Mesendoderm (in vitro differentiated cells): Measurements from ENCODE around the gene BACH2.
A peak's percentile ranks its signal among the peaks of the same experiment; 100 is the strongest.
"Not testable (repeated sequence)": the region's sequence is repeated elsewhere in the genome, so short reads cannot be mapped to it uniquely, and the experiment has no call there.

Source experiments
- DNase-seq: peaks from one replicate; pipeline ENCODE4 v3.0.0; 2013
- H2AK5ac ChIP-seq: 2 replicates; pipeline ENCODE4 v1.6.1; 2013; ENCODE audit warnings: low read length, inconsistent platforms
- H2BK120ac ChIP-seq: 2 replicates; pipeline ENCODE4 v1.6.1; 2013; ENCODE audit warnings: low read depth, mild to moderate bottlenecking, low read length, moderate library complexity, mixed read lengths
- H2BK15ac ChIP-seq: replicated peaks from 2 replicates; pipeline ENCODE4 v1.6.1; 2013; ENCODE audit warnings: low read depth, mild to moderate bottlenecking, moderate library complexity
- H2BK5ac ChIP-seq: 2 replicates; pipeline ENCODE4 v1.6.1; 2013; ENCODE audit warnings: low read length, inconsistent platforms
- H3K18ac ChIP-seq: 2 replicates; pipeline ENCODE4 v1.6.1; 2013; ENCODE audit warnings: mild to moderate bottlenecking, low read length, mixed read lengths
- H3K23ac ChIP-seq: one replicate; pipeline ENCODE4 v1.6.1; 2013; ENCODE audit warnings: low read length
- H3K27ac ChIP-seq: 2 replicates; pipeline ENCODE4 v1.5.1; 2013; ENCODE audit warnings: low read depth, mild to moderate bottlenecking, inconsistent platforms, low read length, moderate library complexity
- H3K27me3 ChIP-seq: 2 replicates; pipeline ENCODE4 v1.6.1; 2013; ENCODE audit warnings: low read length, control low read depth, mild to moderate bottlenecking, inconsistent platforms; ENCODE audit not compliant: insufficient read depth, poor library complexity
- H3K36me3 ChIP-seq: 2 replicates; pipeline ENCODE4 v1.6.1; 2013; ENCODE audit warnings: low read length, inconsistent platforms; ENCODE audit not compliant: control insufficient read depth, insufficient read depth
- H3K4ac ChIP-seq: one replicate; pipeline ENCODE4 v1.6.1; 2013; ENCODE audit warnings: low read depth, mild to moderate bottlenecking, low read length, moderate library complexity
- H3K4me1 ChIP-seq: 2 replicates; pipeline ENCODE4 v1.6.1; 2013; ENCODE audit warnings: low read depth, low read length, inconsistent platforms; ENCODE audit not compliant: control insufficient read depth
- H3K4me2 ChIP-seq: 2 replicates; pipeline ENCODE4 v1.6.1; 2013; ENCODE audit warnings: low read length
- H3K4me3 ChIP-seq: 2 replicates; pipeline ENCODE4 v1.5.1; 2013; ENCODE audit warnings: mild to moderate bottlenecking, low read length
- H3K56ac ChIP-seq: one replicate; pipeline ENCODE4 v1.6.1; 2013; ENCODE audit warnings: low read length
- H3K79me1 ChIP-seq: 2 replicates; pipeline ENCODE4 v1.6.1; 2013; ENCODE audit warnings: low read length, inconsistent platforms
- H3K79me2 ChIP-seq: 2 replicates; pipeline ENCODE4 v1.6.1; 2013; ENCODE audit warnings: mild to moderate bottlenecking, low read length; ENCODE audit not compliant: control insufficient read depth, insufficient read depth
- H3K9ac ChIP-seq: 2 replicates; pipeline ENCODE4 v1.6.1; 2013; ENCODE audit warnings: low read length, inconsistent platforms
- H4K5ac ChIP-seq: one replicate; pipeline ENCODE4 v1.6.1; 2013; ENCODE audit warnings: low read length
- H4K8ac ChIP-seq: one replicate; pipeline ENCODE4 v1.6.1; 2013; ENCODE audit warnings: low read depth, mild to moderate bottlenecking, control low read depth, low read length, moderate library complexity
- WGBS: extraction: QIAGEN DNeasy Blood & Tissue Kit; methylation state at CpG from one replicate; pipeline ENCODE4 v1.1.7; 2013; ENCODE audit warnings: low lambda C conversion rate, missing lambda C conversion rate; ENCODE audit not compliant: insufficient coverage; ENCODE audit errors: extremely low coverage; 5-methylcytosine and 5-hydroxymethylcytosine counted together

Gene BACH2

DNA sequence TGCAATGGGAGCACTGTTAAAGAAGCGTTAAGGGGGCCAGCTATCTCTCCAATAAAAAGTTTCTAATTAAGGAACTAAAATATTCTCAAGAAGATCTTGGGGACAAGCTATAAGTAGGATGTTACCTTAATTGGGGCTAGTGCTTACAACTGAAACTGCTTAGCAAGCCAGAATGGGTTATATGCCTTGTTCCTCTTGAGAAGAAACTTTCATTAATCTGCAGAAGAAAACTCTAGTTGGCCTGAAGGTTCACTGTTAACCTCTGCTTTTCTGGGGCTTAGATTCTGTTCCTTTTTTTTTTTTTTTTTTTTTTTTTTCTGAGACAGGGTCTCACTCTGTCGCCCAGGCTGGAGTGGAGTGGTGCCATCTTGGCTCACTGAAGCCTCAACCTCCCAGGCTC is 82.2 kb downstream of the BACH2 start:
- Histone ChIP-seq H2BK5ac (no peak overlapping the region), H3K4me3 (no peak overlapping the region), H2BK15ac (no peak overlapping the region), H2BK120ac (no peak overlapping the region), H3K27ac (no peak overlapping the region), H3K4me1 (peaks cover 14% of the 10 kb centered on the region), H3K79me1 (no peaks in the 10 kb centered on the region), H4K8ac (no peak overlapping the region), H3K27me3 (no peaks in the 10 kb centered on the region), H3K18ac (no peak overlapping the region), H3K36me3 (no peaks in the 10 kb centered on the region), H3K23ac (no peak overlapping the region), H3K79me2 (no peaks in the 10 kb centered on the region), H2AK5ac (no peak overlapping the region), H3K9ac (no peak overlapping the region), H3K4ac (no peak overlapping the region), H4K5ac (no peak overlapping the region), H3K4me2 (no peak overlapping the region), H3K56ac (no peak overlapping the region)
- DNase-seq: no peak
- WGBS: no CpG with 5 or more reads among the region's 2 CpGs

DNA sequence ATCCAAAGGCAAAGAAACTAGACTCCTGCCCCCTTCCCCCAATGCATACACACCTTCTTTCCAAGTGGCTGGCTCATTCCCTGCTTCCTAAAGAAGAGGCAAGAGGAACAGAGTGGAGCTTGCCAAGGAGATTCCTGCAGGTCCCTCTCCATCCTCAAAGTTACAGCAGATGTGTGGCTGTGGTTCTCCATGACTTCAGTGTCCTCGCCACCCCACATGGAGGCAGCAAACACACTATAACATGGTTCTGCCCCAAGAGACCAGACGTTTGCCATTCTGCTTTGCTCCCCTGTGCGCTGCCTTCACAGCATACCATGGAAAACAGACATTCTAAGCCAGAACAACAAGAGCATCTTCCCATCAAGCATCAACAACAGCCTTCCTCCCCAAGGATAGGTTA is 84.4 kb downstream of the BACH2 start:
- Histone ChIP-seq H3K18ac (no peak overlapping the region), H3K56ac (no peak overlapping the region), H3K4me2 (no peak overlapping the region), H3K23ac (no peak overlapping the region), H4K5ac (no peak overlapping the region), H3K79me2 (no peaks in the 10 kb centered on the region), H3K36me3 (no peaks in the 10 kb centered on the region), H2BK120ac (no peak overlapping the region), H3K9ac (no peak overlapping the region), H3K27me3 (no peaks in the 10 kb centered on the region), H3K4me1 (peaks cover 8% of the 10 kb centered on the region), H2BK5ac (no peak overlapping the region), H2AK5ac (no peak overlapping the region), H4K8ac (no peak overlapping the region), H2BK15ac (no peak overlapping the region), H3K4me3 (no peak overlapping the region), H3K4ac (no peak overlapping the region), H3K27ac (no peak overlapping the region), H3K79me1 (no peaks in the 10 kb centered on the region)
- no peak for DNase-seq
- WGBS: no CpG with 5 or more reads among the region's 3 CpGs

DNA sequence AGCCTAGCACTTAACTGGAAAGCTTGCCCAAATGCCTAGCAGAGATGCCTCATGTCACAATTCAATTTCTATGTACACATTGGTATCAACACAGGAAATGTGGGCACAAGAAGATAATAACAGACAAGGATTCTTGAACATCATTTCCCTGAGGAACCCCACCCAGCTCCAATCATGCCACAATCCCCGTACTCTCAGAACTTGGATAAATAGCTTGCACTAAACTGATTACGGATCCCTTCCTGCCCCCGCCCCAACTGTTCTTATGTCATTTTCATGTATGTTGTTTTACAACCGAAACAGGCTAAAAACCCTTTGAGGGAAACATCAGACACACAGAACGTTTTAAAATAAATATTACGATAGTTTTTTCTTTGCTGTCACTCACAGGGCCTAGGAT is 87.1 kb downstream of the BACH2 start:
- Histone ChIP-seq H2BK15ac (no peak overlapping the region), H4K8ac (no peak overlapping the region), H3K36me3 (no peaks in the 10 kb centered on the region), H2BK5ac (no peak overlapping the region), H3K9ac (no peak overlapping the region), H3K18ac (no peak overlapping the region), H3K4me3 (no peak overlapping the region), H2BK120ac (no peak overlapping the region), H2AK5ac (no peak overlapping the region), H3K56ac (no peak overlapping the region), H3K79me2 (no peaks in the 10 kb centered on the region), H3K27ac (no peak overlapping the region), H3K23ac (no peak overlapping the region), H3K4ac (no peak overlapping the region), H4K5ac (no peak overlapping the region), H3K4me2 (no peak overlapping the region), H3K27me3 (no peaks in the 10 kb centered on the region), H3K79me1 (no peaks in the 10 kb centered on the region), H3K4me1 (peaks cover 1% of the 10 kb centered on the region)
- no CpG with 5 or more reads among the region's 6 CpGs for WGBS
- no peak for DNase-seq

- not testable (repeated sequence) for H3K36me3 ChIP-seq, H3K4me1 ChIP-seq, H3K9ac ChIP-seq, H3K23ac ChIP-seq, H3K27ac ChIP-seq, H3K4me2 ChIP-seq, H3K56ac ChIP-seq, H3K79me1 ChIP-seq, H2BK5ac ChIP-seq, H2BK120ac ChIP-seq, H2AK5ac ChIP-seq, H3K79me2 ChIP-seq, H3K4me3 ChIP-seq, H4K5ac ChIP-seq, H4K8ac ChIP-seq, DNase-seq, H2BK15ac ChIP-seq, H3K27me3 ChIP-seq, H3K18ac ChIP-seq, H3K4ac ChIP-seq
- no CpG with 5 or more reads among the region's 2 CpGs for WGBS
Measured at GRCh38 chr6:90208690-90209089, 88.0 kb downstream of the BACH2 start.

- WGBS: no CpG with 5 or more reads among the region's 7 CpGs
- peak; percentile 63 for DNase-seq
- Histone ChIP-seq H3K36me3 (no peaks in the 10 kb centered on the region), H3K27ac (no peak overlapping the region), H3K4ac (no peak overlapping the region), H3K4me2 (no peak overlapping the region), H3K4me1 (no peaks in the 10 kb centered on the region), H2BK120ac (no peak overlapping the region), H2AK5ac (no peak overlapping the region), H3K9ac (no peak overlapping the region), H4K8ac (no peak overlapping the region), H2BK5ac (no peak overlapping the region), H2BK15ac (no peak overlapping the region), H3K23ac (no peak overlapping the region), H3K18ac (no peak overlapping the region), H3K79me1 (no peaks in the 10 kb centered on the region), H3K4me3 (no peak overlapping the region), H3K56ac (no peak overlapping the region), H4K5ac (no peak overlapping the region), H3K27me3 (no peaks in the 10 kb centered on the region), H3K79me2 (no peaks in the 10 kb centered on the region)
Measured at GRCh38 chr6:90204327-90205056, 92.2 kb downstream of the BACH2 start.

DNA sequence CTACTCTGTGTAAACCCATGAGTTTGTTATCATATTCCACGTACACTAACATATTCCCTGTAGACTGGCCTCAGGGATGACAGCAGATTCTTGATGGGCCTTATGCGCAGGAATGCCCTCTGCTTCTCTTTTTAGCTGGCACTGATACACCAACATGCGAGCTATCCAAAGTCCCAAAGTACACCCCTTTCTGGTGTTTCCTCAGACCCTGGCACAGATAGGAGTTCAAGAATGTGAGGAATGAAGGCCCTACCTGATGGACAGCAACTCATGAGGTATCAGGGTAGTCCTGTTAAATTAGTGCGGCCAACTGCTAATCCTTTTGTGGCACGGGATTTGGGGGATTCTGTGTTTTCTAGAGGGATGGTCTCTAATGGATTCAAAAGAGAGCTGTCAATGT is 93.0 kb downstream of the BACH2 start:
- no CpG with 5 or more reads among the region's 5 CpGs for WGBS

More for the DNA sequence above, 93.0 kb downstream of the BACH2 start:
- Histone ChIP-seq H2BK120ac (no peak overlapping the region), H3K79me1 (no peaks in the 10 kb centered on the region), H3K4me3 (no peak overlapping the region), H3K79me2 (no peaks in the 10 kb centered on the region), H4K8ac (no peak overlapping the region), H3K4ac (no peak overlapping the region), H3K56ac (no peak overlapping the region), H3K18ac (no peak overlapping the region), H2BK15ac (no peak overlapping the region), H2BK5ac (no peak overlapping the region), H3K27me3 (no peaks in the 10 kb centered on the region), H3K4me1 (no peaks in the 10 kb centered on the region), H4K5ac (no peak overlapping the region), H3K9ac (no peak overlapping the region), H2AK5ac (no peak overlapping the region), H3K23ac (no peak overlapping the region), H3K36me3 (no peaks in the 10 kb centered on the region), H3K4me2 (no peak overlapping the region), H3K27ac (no peak overlapping the region)
- no peak for DNase-seq
